WI38 (cell line): Measurements from ENCODE around the gene PPM1F.
"Not testable (repeated sequence)": the region's sequence is repeated elsewhere in the genome, so short reads cannot be mapped to it uniquely, and the experiment has no call there.

Experiments
- H3K4me3 ChIP-seq: 2 replicates; pipeline ENCODE4 v1.5.1; 2011; ENCODE audit warnings: low read depth, mild to moderate bottlenecking, control low read depth, low read length
- TF ChIP-seq, protein P1 (sequence below): IDR thresholded peaks from 2 replicates; pipeline ENCODE4 v1.5.1; 2012; ENCODE audit warnings: low read depth, mild to moderate bottlenecking, control low read depth, low read length

Gene PPM1F

DNA sequence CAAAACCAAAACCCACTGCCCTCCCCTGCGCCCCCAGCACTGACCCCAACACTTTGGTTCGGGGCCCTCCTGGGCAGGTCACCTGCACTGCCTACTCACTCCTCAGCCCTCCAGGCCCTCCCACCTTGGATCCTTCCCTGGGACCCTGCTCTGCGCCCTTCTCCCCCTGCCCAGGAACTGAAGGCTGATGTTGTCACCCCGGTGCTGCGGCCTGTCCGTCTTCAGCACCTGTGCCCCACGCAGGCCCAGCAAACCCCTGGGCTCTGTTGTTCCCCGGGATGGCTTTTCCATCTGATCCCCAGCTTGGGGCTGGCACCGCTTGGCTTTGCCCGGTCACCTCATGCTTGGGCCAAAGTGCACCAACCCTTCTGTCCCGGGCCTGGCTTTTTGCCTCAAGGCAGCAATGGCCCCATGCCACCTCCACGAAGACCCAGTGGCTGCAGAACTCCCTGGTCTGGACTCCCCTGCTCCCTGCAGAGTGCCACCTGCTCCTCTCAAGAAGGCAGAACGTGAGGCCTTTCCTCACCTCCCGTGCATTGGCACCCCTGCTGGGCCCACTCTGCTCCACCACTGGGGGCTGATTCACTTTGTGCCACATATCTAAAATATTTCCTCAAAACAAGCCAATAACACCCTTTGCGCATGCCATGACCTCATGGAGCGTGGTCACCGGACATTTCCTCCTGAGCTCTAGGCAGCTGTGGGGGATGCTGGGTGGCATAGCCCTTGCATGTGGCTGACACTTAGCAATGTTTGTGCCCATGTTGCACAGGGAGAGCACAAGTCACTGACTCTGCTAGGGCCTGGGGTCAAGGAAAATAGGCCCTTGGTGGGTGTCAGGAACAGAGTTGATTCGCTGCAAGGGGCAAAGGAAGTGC lies 8.8 kb downstream of the PPM1F start:
- no peak overlapping the region for H3K4me3 ChIP-seq
- TF ChIP-seq, protein P1, sequence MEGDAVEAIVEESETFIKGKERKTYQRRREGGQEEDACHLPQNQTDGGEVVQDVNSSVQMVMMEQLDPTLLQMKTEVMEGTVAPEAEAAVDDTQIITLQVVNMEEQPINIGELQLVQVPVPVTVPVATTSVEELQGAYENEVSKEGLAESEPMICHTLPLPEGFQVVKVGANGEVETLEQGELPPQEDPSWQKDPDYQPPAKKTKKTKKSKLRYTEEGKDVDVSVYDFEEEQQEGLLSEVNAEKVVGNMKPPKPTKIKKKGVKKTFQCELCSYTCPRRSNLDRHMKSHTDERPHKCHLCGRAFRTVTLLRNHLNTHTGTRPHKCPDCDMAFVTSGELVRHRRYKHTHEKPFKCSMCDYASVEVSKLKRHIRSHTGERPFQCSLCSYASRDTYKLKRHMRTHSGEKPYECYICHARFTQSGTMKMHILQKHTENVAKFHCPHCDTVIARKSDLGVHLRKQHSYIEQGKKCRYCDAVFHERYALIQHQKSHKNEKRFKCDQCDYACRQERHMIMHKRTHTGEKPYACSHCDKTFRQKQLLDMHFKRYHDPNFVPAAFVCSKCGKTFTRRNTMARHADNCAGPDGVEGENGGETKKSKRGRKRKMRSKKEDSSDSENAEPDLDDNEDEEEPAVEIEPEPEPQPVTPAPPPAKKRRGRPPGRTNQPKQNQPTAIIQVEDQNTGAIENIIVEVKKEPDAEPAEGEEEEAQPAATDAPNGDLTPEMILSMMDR, result no peak

DNA sequence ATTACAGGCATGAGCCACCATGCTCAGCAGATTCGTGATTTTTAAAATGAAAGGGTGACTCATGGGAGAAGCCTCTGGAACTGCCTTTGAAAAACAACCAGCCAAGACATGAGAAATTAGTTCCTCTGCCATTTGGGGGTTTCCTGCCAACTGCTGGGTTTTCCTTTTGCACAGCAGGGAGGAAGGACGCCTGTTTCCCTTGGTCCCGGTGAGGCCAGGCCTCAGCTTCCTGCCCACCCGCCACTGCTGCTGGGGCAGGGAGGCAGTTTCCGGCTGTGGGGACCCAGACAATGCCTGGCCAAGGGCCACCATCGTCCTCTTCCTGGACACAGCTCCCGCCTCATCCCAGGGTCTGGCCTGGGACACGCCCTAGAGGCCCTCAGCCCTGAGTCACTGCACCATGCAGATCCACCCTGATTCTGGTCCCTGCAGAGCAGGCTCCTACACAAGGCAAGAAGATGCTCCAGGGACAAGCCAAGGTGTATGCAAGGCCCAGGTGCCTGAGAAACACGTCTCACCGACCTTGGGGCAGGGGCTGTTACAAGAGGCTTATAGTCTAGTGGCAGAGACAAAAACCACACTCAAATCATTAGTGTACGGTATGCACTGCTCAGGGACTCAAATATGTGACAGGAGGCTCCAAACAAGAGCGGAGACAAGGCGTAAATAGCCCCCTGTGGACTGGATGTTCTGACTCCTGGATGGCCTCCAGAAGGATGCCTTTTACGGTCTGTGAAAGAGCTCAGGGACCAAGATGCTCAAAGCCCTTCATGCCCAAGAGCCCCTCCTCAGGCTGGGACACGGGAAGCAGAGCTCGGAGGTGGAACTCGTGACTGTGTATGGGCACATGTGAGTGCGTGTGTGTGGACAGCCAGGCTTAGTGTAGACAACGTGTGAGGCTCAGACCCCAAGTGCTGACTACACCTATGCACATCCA lies 10.0 kb downstream of the PPM1F start:
- TF ChIP-seq, protein P1, result no peak
- H3K4me3 ChIP-seq, result no peak overlapping the region

DNA sequence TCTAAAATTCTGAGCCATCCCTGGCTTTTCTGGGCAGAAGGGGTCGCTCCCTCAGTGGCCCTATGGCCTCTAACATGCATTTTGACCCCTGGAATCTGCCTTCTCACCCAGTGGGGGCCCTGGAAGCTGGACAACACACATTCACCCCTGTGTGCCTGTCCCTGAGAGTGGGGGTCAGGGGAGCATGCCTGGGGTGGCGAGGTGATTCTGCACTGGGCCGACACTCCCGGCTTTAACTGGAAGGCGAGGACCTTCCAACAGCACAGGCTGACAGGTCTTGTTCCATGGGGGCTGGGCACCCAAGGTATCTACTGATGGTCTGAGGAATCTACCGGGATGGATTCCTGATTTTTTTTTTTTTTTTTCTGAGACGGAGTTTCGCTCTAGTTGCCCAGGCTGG lies 10.7 kb downstream of the PPM1F start:
- no peak overlapping the region for H3K4me3 ChIP-seq
- TF ChIP-seq, protein P1, result no peak

DNA sequence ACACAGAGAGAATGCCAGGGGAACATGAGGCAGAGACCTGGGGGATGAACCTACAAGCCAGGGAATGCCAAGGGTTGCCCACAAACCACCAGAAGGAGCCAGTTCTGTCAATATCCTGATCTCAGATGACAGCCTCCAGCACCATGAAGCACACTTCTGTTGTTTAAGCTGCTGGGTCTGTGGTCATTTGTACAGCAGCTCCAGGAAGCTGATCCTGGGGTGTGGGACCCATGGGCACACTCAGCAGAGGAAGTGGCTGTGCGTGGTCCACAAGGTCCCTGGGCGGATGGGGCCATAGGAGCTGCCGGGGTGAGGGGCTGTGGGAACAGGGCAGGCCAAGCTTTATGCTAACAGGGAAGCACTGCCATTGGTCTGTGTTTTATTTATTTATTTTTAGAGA lies 12.1 kb downstream of the PPM1F start:
- no peak overlapping the region for H3K4me3 ChIP-seq
- TF ChIP-seq, protein P1, result no peak

DNA sequence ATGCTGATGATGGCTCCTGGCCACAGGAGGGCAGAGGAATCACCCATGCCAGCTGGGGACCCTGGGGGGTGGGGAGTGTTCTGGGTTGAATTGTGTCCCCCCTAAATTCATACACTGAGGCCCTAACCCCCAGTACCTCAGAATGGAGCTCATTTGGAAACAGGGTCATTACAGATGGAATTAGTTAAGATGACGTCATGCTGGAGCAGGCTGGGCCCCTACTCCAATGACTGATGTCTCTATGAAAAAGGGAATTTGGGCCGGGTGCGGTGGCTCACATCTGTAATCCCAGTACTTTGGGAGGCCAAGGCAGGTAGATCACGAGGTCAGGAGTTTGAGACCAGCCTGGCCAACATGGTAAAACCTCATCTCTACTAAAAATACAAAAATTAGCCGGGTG lies 12.7 kb downstream of the PPM1F start:
- not testable (repeated sequence) for H3K4me3 ChIP-seq

DNA sequence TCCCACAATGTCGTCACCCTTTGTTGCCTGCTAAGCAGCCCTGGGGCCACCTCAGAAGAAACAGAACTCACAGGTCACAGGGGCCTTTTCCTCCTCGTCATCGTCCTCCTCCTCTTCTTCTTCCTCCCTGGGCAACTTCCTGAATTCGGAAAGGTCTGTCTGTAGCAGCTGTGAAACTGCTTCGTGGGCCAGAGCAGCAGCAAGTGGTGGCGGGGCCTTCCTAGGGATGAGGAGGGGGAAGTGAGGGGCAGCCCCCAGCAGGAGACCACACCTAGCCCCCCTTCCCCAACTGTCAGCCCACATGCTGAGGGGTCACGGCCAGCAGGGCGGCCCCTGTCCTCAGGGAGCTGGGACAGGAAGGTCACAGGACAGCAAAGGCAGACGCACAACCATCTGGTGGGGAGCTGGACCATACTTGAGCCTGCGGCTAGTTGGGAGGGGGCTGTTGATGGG lies 13.2 kb downstream of the PPM1F start:
- TF ChIP-seq, protein P1, result no peak
- no peak overlapping the region for H3K4me3 ChIP-seq

DNA sequence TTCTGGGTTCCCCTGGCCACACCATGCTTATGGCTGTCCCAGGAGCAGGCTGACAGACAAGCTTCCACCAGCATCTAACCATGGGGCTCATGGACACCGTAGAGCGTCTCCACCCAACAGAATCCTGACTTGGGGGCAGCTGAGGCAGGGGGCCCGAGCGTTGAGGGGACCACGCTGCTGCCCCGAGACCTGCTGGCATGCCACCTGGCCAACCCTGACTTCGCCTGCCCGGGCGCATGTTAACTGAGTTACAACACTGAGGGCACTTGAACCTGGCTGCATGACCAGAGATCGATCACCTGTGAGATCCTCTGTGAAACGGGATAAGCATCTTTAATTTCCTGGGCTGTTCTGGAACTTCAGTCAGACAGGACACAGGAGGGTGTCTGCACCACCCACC lies 13.7 kb downstream of the PPM1F start:
- no peak overlapping the region; the same call in 1 of the 2 replicates for H3K4me3 ChIP-seq
- TF ChIP-seq, protein P1, result no peak
